OCI-M2 (cell line): ENCODE data around the gene RAD54L.
"Not testable (repeated sequence)": the region's sequence is repeated elsewhere in the genome, so short reads cannot be mapped to it uniquely, and the experiment has no call there.

Source experiments
- DNase-seq: peaks from one replicate; lab custom pipeline; 2025; ENCODE audit not compliant: unreplicated experiment; lab: John Stamatoyannopoulos, UW

Gene RAD54L

DNA sequence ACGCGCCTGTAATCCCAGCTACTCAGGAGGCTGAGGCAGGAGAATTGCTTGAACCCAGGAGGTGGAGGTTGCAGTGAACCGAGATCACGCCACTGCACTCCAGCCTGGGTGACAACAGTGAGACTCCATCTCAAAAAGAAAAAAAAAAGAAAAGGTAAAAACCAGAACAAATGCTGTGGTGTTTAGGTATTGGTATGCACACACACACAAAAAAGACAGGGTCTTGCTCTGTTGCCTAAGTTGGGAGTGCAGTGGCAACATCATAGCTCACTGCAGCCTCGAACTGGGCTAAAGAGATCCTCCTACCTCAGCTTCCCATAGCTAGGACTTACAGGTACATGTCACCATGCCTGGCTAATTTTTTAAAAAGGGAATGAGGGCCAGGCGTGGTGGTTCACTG is 71.7 kb downstream of the RAD54L start:
- DNase-seq, result not testable (repeated sequence)

DNA sequence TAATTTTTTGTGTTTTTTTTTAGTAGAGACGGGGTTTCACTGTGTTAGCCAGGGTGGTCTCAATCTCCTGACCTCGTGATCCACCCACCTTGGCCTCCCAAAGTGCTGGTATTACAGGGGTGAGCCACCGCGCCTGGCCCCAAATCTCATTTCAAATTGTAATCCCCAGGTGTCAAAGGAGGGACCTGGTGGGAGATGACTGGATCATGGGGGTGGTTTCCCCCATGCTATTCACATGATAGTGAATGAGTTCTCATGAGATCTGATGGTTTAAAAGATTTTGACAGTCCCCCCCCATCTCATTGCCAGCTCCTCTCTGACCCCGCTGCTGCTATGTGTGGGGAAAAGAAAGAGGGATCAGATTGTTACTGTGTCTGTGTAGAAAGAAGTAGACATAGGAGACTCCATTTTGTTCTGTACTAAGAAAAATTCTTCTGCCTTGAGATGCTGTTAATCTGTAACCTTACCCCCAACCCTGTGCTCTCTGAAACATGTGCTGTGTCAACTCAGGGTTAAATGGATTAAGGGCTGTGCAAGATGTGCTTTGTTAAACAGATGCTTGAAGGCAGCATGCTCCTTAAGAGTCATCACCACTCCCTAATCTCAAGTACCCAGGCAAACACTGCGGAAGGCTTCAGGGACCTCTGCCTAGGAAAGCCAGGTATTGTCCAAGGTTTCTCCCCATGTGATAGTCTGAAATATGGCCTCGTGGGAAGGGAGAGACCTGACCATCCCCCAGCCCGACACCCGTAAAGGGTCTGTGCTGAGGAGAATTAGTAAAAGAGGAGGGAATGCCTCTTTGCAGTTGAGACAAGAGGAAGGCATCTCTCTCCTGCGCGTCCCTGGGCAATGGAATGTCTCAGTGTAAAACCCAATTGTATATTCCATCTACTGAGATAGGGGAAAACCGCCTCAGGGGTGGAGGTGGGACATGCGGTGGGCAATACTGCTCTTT is 72.7 kb downstream of the RAD54L start:
- DNase-seq, result not testable (repeated sequence)

DNA sequence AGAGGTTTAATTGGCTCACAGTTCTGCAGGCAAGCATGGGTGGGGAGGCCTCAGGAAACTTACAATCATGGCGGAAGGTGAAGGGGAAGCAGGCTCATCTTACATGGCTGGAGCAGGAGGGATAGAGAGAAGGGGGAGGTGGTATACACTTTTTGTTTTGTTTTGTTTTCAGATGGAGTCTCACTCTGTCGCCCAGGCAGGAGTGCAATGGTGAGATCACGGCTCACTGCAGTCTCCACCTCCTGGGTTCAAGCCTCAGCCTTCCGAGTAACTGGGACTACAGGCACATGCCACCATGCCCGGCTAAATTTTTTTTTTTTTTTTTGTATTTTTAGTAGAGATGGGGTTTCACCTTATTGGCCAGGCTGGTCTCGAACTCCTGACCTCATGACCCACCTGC is 74.6 kb downstream of the RAD54L start:
- DNase-seq, result not testable (repeated sequence)

DNA sequence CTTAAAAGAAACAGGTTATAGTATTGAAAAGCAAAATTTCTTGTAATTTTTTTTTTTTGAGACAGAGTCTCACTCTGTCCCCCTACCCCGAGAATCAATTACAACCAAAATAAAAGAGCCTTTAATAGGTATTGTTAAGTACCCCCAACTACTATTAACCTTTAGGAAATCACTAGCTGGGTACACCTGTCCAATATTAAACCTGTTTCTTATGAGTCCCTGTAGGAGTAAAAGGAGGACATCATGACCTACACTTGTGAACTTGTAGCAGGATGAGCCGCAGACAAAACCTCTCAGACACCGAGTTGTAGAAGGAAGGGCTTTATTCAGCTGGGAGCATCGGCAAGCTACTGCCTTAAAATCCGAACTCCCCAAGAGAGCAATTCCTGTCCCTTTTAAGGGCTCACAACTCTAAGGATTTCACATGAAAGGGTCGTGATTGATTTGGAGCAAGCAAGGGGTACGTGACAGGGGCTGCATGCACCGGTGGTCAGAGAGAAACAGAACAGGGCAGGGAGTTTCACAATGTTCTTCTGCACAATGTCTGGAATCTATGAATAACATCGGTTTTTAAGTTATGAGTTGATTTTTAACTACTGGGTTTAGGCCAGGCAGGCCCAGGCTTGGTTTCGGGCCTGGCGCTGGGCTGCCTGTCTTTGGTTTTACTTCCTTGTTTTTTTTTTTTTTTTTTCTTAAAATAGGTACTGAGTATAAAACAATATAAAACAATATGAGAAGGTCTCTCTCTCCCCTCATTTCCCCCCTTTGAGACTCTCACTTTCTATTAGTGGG is 77.9 kb downstream of the RAD54L start:
- DNase-seq, result not testable (repeated sequence)
